HG03378 (cell line): ENCODE data around the gene PIPOX.

Source experiments
- ATAC-seq: cut with Tn5 transposase; IDR thresholded peaks from one replicate; pipeline ENCODE4 v1.9.1; 2021; ENCODE audit warnings: mild to moderate bottlenecking, moderate library complexity; ENCODE audit not compliant: unreplicated experiment

PIPOX gene

GRCh38 chr17:29019475-29020181, 23.3 kb upstream of the PIPOX start:
- ATAC-seq, result no peak

DNA sequence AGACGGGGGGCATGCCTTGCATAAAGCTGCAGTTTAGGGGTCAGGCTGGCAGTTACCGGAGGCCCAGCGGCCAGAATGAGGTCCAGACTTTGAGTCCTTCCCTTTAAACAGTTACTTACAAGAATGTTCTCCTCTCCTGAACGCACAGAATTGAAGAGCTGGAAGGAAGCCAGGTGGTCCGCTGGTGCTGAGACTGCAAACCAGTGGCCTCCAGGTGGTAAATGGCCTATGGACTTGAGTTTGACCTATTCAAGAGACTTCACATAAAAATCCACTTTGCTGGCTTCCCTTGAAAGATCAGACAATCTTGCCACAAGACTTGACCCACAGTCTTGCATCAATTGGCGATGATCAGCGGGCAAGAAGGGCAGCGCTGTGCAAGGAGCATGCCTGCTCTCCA, 22.4 kb upstream of the PIPOX start:
- no peak for ATAC-seq

DNA sequence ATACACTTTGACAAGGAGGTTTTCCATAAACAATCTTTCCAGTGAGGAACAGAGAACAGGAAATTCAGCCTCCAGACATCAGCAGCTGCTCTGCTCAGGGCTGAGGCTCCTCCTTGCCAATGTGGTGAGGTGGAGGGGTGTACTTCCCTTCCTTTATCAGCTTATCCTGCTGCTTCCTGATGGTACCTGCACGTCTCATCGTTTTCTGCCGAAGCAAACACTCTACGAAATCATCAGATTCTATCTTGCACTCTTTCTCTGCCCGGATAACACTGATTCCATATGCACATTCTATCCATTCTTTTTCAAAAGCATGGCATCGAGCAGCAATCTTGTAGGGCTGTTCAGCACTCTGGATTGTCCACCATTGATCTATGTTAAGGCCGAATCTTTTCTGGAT, 21.7 kb upstream of the PIPOX start:
- ATAC-seq, result no peak

DNA sequence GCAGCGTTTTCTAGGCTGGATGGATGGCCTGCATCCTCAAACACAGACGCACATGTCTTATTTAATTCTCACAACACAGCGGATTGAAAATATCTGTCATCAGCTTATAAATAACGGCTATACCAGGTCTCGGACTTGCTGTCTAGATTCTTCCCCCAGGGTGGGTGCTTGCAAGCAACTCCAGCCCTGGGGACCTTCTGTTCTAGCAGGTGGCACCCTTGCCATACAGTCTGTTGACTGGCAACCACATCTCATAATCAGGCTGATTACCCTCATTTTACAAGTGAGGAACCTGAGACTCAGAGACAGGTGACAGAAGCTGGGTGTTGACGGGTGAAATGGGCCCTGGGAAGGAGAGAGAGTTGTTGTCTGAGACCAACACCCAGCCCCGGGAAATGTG, 20.9 kb upstream of the PIPOX start:
- ATAC-seq, result no peak

DNA sequence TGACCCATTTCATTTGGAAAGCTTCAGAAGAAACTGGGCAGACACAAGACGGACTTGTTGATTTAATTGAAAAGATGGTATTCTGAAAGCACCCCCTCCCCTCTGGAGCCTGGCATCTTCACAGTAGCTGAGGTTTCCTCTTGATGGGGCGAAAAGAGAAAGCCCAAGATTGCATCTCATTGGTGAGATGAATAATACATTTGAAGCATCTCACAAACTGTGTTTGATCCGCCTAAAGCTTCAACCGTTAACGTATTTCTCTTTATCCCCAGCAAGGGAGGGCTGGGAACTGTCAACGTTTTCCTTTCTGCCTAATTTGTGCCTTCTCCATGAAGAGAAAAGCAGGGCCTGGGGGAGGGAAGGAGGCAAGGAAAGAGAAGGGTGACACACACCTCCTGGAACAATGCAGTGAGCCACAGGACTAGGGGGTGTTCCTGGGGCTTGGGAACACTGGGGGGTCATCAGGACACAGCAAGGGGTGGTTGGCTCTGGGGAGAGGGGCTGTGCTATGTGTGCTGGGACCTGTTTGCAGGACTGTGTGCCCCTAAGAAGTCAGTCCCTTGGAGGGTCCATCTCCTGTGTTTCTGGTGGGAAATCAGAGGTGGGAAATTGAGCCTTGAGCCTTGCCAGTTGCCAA, 18.5 kb upstream of the PIPOX start:
- no peak for ATAC-seq

DNA sequence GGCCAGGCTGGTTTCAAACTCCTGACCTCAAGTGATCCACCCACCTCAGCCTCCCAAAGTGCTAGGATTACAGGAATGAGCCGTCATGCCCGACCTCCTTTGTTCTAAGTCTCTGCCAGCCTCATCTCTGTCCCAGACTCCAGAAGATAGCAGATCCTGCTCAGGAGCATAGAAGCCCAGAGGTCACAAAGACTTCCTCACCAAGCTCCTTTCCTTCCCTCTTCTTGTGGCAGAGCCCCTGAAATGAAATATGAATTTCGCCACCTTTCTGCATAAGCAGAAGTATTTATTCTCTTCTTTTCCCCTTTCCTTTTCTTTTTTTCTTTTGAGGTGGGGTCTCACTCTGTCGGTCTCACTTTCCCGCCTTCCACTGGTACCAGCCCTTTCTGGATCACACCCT, 11.5 kb upstream of the PIPOX start:
- ATAC-seq, result no peak

GRCh38 chr17:29032013-29032856, 10.7 kb upstream of the PIPOX start:
- no peak for ATAC-seq

GRCh38 chr17:29032857-29033197, 10.1 kb upstream of the PIPOX start:
- ATAC-seq, result no peak

DNA sequence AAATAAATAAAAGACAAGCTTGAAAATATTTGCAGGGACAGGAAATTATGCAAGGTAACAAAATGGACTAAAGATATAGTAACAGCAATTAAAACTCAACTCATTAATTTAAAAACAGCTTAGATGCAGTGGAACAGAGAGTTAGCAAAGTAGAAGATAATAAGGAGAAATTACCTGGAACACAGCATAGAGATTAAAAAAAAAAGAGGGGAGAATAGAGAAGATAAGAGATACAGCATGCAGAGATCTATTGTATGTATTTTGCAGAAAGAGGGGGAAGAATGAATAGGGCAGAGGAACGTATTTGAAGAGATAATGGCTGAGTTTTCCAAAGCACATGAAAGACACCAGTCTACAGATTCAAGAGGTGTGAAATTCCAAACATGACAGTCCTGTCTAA, 8.4 kb upstream of the PIPOX start:
- no peak for ATAC-seq

DNA sequence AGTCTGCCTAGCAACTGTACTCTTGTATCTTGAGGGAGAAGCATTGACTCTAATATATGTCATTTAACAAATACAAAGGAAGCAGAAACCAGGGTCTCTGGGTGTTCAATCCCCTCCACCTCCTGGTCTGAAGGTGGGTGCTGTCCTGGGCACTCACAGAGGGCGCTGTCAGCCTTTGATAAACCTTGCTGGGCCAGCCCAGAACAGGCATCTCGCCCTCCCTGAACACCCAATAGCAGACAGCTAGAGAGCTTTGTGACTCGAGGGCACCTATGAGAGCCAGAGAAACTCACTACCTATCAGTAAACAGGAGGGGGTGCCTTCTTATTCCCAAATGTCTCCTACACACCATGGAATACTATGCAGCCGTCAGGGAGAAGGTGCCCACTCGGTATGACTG, 6.4 kb upstream of the PIPOX start:
- ATAC-seq, result no peak

- ATAC-seq, result no peak
These were observed 5.2 kb upstream of the PIPOX start for GRCh38 chr17:29037739-29038084.

DNA sequence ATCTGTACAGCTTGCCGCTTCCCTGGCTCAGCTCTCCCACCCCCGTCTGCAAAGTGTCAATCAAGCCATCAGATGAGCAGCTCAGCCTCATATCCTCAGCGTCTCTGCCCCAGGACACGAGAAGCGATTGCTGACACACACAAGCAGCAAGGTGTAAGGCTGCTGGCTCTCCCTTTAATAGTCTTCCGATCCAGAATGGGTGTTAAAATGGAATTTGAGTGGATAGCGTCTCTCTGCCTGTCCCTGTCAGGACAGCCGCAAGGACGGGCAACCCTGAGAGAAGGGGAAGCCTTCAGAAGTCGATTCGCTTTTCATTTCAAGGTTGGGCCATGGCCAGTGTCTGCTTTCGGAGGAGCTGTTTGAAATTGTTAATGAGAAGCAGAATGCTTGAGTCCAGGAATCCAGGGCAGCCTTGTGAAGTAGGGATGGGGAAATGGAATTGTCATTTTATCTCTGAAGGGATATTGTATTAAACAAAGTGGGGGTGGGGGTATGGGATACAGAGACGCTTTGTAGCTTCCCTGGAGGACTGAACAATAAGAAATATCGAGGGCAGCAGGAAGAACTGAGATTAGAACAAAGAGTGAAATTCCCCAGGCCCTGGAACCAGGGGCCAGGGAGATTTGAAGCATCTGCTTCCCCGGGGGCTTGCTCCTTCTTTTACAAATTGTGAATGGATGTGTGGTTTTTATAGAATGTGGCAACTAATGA, 4.7 kb upstream of the PIPOX start:
- no peak for ATAC-seq

GRCh38 chr17:29039764-29040598, 3.0 kb upstream of the PIPOX start:
- ATAC-seq, result no peak

- no peak for ATAC-seq
These were observed 1.9 kb upstream of the PIPOX start for GRCh38 chr17:29041091-29041490.

DNA sequence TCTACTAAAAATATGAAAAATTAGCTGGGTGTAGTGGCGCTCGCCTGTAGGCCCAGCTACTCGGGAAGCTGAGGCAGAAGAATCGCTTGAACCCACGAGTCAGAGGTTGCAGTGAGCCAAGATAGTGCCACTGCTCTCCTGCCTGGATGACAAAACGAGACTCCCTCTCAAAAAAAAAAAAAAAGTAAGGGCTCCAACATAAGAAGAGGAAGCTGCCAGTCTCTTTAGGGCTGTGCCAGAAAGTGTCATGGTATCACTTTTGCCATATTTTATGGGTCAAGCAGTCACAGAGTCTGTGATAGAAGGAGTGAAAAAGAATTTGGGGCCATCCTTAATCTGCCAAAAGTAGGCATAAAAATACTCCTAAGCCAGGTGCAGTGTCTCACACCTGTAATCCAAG, 1.4 kb upstream of the PIPOX start:
- ATAC-seq, result no peak

GRCh38 chr17:29042026-29042678, 789 bp upstream of the PIPOX start:
- no peak for ATAC-seq

GRCh38 chr17:29043539-29044145, 701 bp downstream of the PIPOX start:
- no peak for ATAC-seq

DNA sequence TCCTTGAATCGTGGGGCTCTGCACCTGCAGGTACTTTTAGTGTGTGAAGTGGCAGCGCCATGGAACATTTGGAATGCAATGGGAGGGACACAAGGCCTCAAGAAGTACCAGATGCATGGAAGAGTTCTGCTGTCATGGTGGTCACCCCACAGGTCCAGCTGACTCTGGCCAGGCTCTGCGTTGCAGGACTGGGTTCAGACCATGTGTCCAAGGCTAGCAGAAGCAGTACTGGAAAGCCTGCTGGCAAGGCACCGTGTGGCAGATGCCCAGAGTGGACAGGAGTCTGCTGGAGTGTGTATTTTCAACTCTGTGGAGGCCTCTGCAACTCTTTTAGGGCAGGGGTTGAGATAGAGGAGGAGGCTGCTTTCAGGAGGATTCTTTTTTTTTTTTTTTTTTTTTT, 2.1 kb downstream of the PIPOX start:
- ATAC-seq, result no peak

- no peak for ATAC-seq
These were observed 3.0 kb downstream of the PIPOX start for GRCh38 chr17:29045734-29046472.
